ENCODE measurements around the gene NCAPG2. TPM values are rescaled to one million over a fixed set of nuclear protein-coding genes. Genes with fewer than 3 reads are reported as not detected.
A peak's percentile ranks its signal among the peaks of the same experiment; 100 is the strongest.

The NCAPG2 gene
- total RNA-seq, 1 experiment from 2014 or later, result 99.2 TPM

- no peak for TF ChIP-seq NR3C1 (CRISPR knock-in tag; conservative IDR thresholded peaks at IDR 0.05; ENCODE audit: low read depth)
Observed at GRCh38 chr7:158645842-158646241, 58.8 kb downstream of the NCAPG2 start (continued).

GRCh38 chr7:158642149-158642548 is 62.5 kb downstream of the NCAPG2 start:
- ChIA-PET CTCF (interaction anchor here (1.3 to 1.8 kb wide), 2 partner anchors 146 to 148 kb away, joined by 3 to 5 read pairs; no protein-coding TSS in a partner anchor), POLR2A (no interaction called here)
- peak overlapping the region; percentile 28; the same call in 1 of the 2 replicates for H3K27ac Mint-ChIP-seq
- H3K9me3 Mint-ChIP-seq, result no peaks in the 10 kb centered on the region
- H3K36me3 Mint-ChIP-seq, result peaks cover 63% of the 10 kb centered on the region
- DNase-seq (ENCODE audit: low spot score), result no peak
- TF ChIP-seq ATF2 (CRISPR knock-in tag; IDR thresholded peaks at IDR 0.05; ENCODE audit: borderline replicate concordance, low read depth) (no peak), GABPB1 (CRISPR knock-in tag; IDR thresholded peaks at IDR 0.05) (0 out of 2 replicates have a peak, but pooled peaks have one; percentile 26)
- no peak overlapping the region for H3K4me3 Mint-ChIP-seq
- H3K27me3 Mint-ChIP-seq (ENCODE audit: low read depth), result no peaks in the 10 kb centered on the region
- no peak for ATAC-seq
- H3K4me1 Mint-ChIP-seq, result no peaks in the 10 kb centered on the region

GRCh38 chr7:158638001-158638400 is 66.6 kb downstream of the NCAPG2 start:
- Mint-ChIP-seq H3K27me3 (ENCODE audit: low read depth) (no peaks in the 10 kb centered on the region), H3K4me3 (no peak overlapping the region), H3K4me1 (no peaks in the 10 kb centered on the region), H3K27ac (peak overlapping the region; percentile 69; the same call in 1 of the 2 replicates), H3K36me3 (peaks cover 32% of the 10 kb centered on the region), H3K9me3 (no peaks in the 10 kb centered on the region)
- DNase-seq (ENCODE audit: low spot score), result no peak
- POLR2A ChIA-PET, result no interaction called here
- CTCF ChIA-PET, result interaction anchor here (1.0 kb wide), 1 partner anchor 142 kb away, joined by 3 read pairs; no protein-coding TSS in a partner anchor
- no peak for ATAC-seq
- TF ChIP-seq GABPB1 (CRISPR knock-in tag; IDR thresholded peaks at IDR 0.05), result peak; percentile 59; the same call in 1 of the 2 replicates
- no peak for TF ChIP-seq ZNF219 (CRISPR knock-in tag; IDR thresholded peaks at IDR 0.05; ENCODE audit: borderline replicate concordance)

- POLR2A ChIA-PET, result no interaction called here
- Mint-ChIP-seq H3K36me3 (peaks cover 37% of the 10 kb centered on the region), H3K27me3 (ENCODE audit: low read depth) (no peaks in the 10 kb centered on the region), H3K4me3 (no peak overlapping the region), H3K27ac (no peak overlapping the region), H3K4me1 (no peaks in the 10 kb centered on the region), H3K9me3 (no peaks in the 10 kb centered on the region)
- DNase-seq (ENCODE audit: low spot score), result no peak
- no peak for TF ChIP-seq CBFB (CRISPR knock-in tag; IDR thresholded peaks at IDR 0.05; ENCODE audit: low read depth)
- CTCF ChIA-PET, result interaction anchor here (0.7 kb wide), 1 partner anchor 15 kb away, joined by 3 read pairs; no protein-coding TSS in a partner anchor
- ATAC-seq, result no peak
Observed at GRCh38 chr7:158633055-158633956, 71.3 kb downstream of the NCAPG2 start.

- Mint-ChIP-seq H3K36me3 (peaks cover 43% of the 10 kb centered on the region), H3K9me3 (no peaks in the 10 kb centered on the region)
- TF ChIP-seq SOX15 (CRISPR knock-in tag; IDR thresholded peaks at IDR 0.05) (no peak), USF1 (CRISPR knock-in tag; IDR thresholded peaks at IDR 0.05) (no peak), TEAD1 (CRISPR knock-in tag; IDR thresholded peaks at IDR 0.05) (no peak), FOXP1 (CRISPR knock-in tag; IDR thresholded peaks at IDR 0.05; ENCODE audit: borderline replicate concordance) (no peak), NFATC4 (CRISPR knock-in tag; IDR thresholded peaks at IDR 0.05) (no peak), ZMAT4 (CRISPR knock-in tag; IDR thresholded peaks at IDR 0.05) (no peak), PREB (CRISPR knock-in tag; IDR thresholded peaks at IDR 0.05; ENCODE audit: borderline replicate concordance) (no peak), TP53 (CRISPR knock-in tag; IDR thresholded peaks at IDR 0.05) (no peak), GTF2I (CRISPR knock-in tag; conservative IDR thresholded peaks at IDR 0.05) (no peak), HMGXB4 (CRISPR knock-in tag; IDR thresholded peaks at IDR 0.05) (no peak), NFE2L1 (CRISPR knock-in tag; IDR thresholded peaks at IDR 0.05) (no peak), ZNF138 (CRISPR knock-in tag; conservative IDR thresholded peaks at IDR 0.05) (no peak), NR1H2 (CRISPR knock-in tag; IDR thresholded peaks at IDR 0.05) (no peak)
Observed at GRCh38 chr7:158631574-158632195, 72.9 kb downstream of the NCAPG2 start.

More at GRCh38 chr7:158631574-158632195, 72.9 kb downstream of the NCAPG2 start:
- no peak for DNase-seq (ENCODE audit: low spot score)
- no peak overlapping the region for H3K4me3 Mint-ChIP-seq
- H3K4me1 Mint-ChIP-seq, result no peaks in the 10 kb centered on the region
- no peaks in the 10 kb centered on the region for H3K27me3 Mint-ChIP-seq (ENCODE audit: low read depth)
- no peak for ATAC-seq
- POLR2A ChIA-PET, result no interaction called here
- peak overlapping the region; percentile 1; the same call in 1 of the 2 replicates for H3K27ac Mint-ChIP-seq
- CTCF ChIA-PET, result no interaction called here

Measured in WTC11 (cell line).